Stimulated activated CD4-positive, alpha-beta T cell treated with anti-CD3 and anti-CD28 coated beads, Interleukin-4, amount 100 ng/mL, for 48 hours (primary cell): ENCODE measurements around the gene CSHL1.
"Not testable (repeated sequence)": the region's sequence is repeated elsewhere in the genome, so short reads cannot be mapped to it uniquely, and the experiment has no call there.

ENCODE experiments used
- DNase-seq, 2 donors: peaks; one replicate each; pipeline ENCODE4 v3.0.0-alpha.2; 2020; ENCODE audit warnings: low read depth in 2 of 2

The CSHL1 gene

GRCh38 chr17:63940584-63940983, 29.5 kb upstream of the CSHL1 start:
- no peak for DNase-seq

GRCh38 chr17:63939884-63940283, 28.8 kb upstream of the CSHL1 start:
- no peak for DNase-seq

- no peak for DNase-seq
These were observed 28.3 kb upstream of the CSHL1 start for GRCh38 chr17:63939401-63939800.

- no peak for DNase-seq
These were observed 26.9 kb upstream of the CSHL1 start for GRCh38 chr17:63937920-63938319.

- no peak for DNase-seq
These were observed 26.3 kb upstream of the CSHL1 start for GRCh38 chr17:63937319-63937718.

GRCh38 chr17:63934183-63935112, 23.4 kb upstream of the CSHL1 start:
- no peak for DNase-seq

GRCh38 chr17:63933598-63933997, 22.5 kb upstream of the CSHL1 start:
- no peak for DNase-seq

GRCh38 chr17:63932721-63933120, 21.7 kb upstream of the CSHL1 start:
- no peak for DNase-seq

- peak; percentile 30 to 38 for DNase-seq
These were observed 21.0 kb upstream of the CSHL1 start, which contains the start of gene CD79B for GRCh38 chr17:63931981-63932561. Gene CD79B, minus strand, starts transcription at chr17:63932331. Its CDS starts 70 bp downstream, at chr17:63932261.

GRCh38 chr17:63930951-63931575, 20.0 kb upstream of the CSHL1 start:
- peak; percentile 43 to 57 for DNase-seq

GRCh38 chr17:63929860-63930766, 19.1 kb upstream of the CSHL1 start:
- DNase-seq = no peak

- DNase-seq = no peak
These were observed 18.1 kb upstream of the CSHL1 start for GRCh38 chr17:63928966-63929695.

GRCh38 chr17:63928172-63928666, 17.2 kb upstream of the CSHL1 start:
- DNase-seq = no peak

- DNase-seq = no peak
These were observed 16.6 kb upstream of the CSHL1 start for GRCh38 chr17:63927464-63928171.

- DNase-seq = no peak
These were observed 15.1 kb upstream of the CSHL1 start for GRCh38 chr17:63926164-63926563.

GRCh38 chr17:63925615-63926014, 14.6 kb upstream of the CSHL1 start:
- DNase-seq = no peak

GRCh38 chr17:63922402-63922801, 11.3 kb upstream of the CSHL1 start:
- DNase-seq = not testable (repeated sequence)

GRCh38 chr17:63920779-63921178, 9.7 kb upstream of the CSHL1 start:
- DNase-seq = not testable (repeated sequence)

GRCh38 chr17:63920050-63920449, 9.0 kb upstream of the CSHL1 start:
- not testable (repeated sequence) for DNase-seq

GRCh38 chr17:63919311-63919723, 8.3 kb upstream of the CSHL1 start:
- peak; percentile 62 to 68 for DNase-seq
